Suprapubic skin (tissue), 4 donors: ENCODE results near the gene PSTPIP1. TPM values are rescaled to one million over a fixed set of nuclear protein-coding genes. Genes with fewer than 3 reads are reported as not detected.

Experiments
- DNase-seq, 2 donors: peaks; one replicate each; pipeline ENCODE4 v3.0.0-alpha.2; 2019; ENCODE audit warnings: low spot score in 2 of 2
- H3K27ac ChIP-seq: fragments of 200-600 bp; sonication (generic); one replicate; pipeline ENCODE4 v1.5.1; 2019
- H3K27me3 ChIP-seq: fragments of 200-600 bp; sonication (generic); one replicate; pipeline ENCODE4 v1.5.1; 2019
- H3K36me3 ChIP-seq: fragments of 200-600 bp; sonication (generic); one replicate; pipeline ENCODE4 v1.5.1; 2019
- H3K4me1 ChIP-seq: fragments of 200-600 bp; sonication (generic); one replicate; pipeline ENCODE4 v1.5.1; 2019
- H3K4me3 ChIP-seq: fragments of 200-600 bp; sonication (generic); one replicate; pipeline ENCODE4 v1.5.1; 2019; ENCODE audit warnings: mild to moderate bottlenecking
- H3K9me3 ChIP-seq: fragments of 200-600 bp; sonication (generic); one replicate; pipeline ENCODE4 v1.5.1; 2019
- EP300 ChIP-seq: sonication (generic); formaldehyde crosslinking; IDR thresholded peaks from one replicate; pipeline ENCODE4 v1.6.1; 2017; ENCODE audit warnings: antibody characterized with exemption
- POLR2A ChIP-seq, 2 donors: fragments of 450-650 bp; IDR thresholded peaks; one replicate each; pipeline ENCODE4 v1.6.1; 2017; ENCODE audit warnings: antibody characterized with exemption in 2 of 2, mild to moderate bottlenecking in 2 of 2, moderate library complexity in 2 of 2
- POLR2AphosphoS5 ChIP-seq, 3 donors: sonication (generic); formaldehyde crosslinking; IDR thresholded peaks; one replicate each; pipeline ENCODE4 v1.6.1; 2017; ENCODE audit warnings: antibody characterized with exemption in 3 of 3
- WGBS: methylation state at CpG from one replicate; pipeline ENCODE4 v1.1.5; 2018; 5-methylcytosine and 5-hydroxymethylcytosine counted together
- total RNA-seq, 4 donors: library from RNA; depleted of rRNA; stranded (reverse); fragments of >200 nt; gene quantifications; one replicate each; pipeline ENCODE4 v1.1.0, GENCODE V29; 2016
- TF ChIP-seq, protein P1 (sequence below), 2 donors: fragments of 200-600 bp in 1 of 2; fragments of 450-650 bp in 1 of 2; sonication (generic) in 1 of 2; IDR thresholded peaks; one replicate each; pipeline ENCODE4 v1.5.1; 2016 to 2019; ENCODE audit warnings: antibody characterized with exemption in 2 of 2, mild to moderate bottlenecking in 1 of 2, moderate library complexity in 1 of 2

Gene PSTPIP1
- total RNA-seq, 4 donors from 2014 or later: 1.9 to 5.9 (median 2.6) TPM

DNA sequence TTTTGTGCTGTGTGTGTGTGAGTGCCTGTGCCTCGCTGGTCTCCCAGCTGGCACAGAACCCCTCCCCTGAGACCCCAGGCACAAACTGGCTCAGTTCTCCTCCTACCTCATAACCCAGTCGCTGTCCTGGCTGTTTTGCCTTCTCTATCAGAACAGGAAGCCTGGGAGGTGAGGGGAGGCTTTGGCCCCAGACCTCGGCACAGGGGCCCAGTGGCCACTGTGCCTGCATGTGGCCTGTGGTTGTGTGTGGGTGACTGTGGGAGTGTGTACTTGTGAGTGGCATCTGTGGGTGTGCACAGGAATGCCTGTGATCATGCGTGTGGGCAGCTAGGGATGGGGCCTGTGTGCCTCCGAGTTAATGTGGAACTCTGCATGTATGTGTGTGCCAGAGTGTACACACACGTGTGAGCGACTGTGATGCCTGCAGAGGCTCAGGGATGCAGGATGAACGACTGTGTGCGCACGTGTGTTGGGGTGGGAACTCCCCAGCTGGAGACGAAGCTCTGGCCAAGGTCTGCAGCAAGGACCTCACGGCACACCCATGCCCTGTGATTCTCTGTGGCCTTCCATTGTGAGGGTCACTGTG is 32.3 kb downstream of the PSTPIP1 start:
- TF ChIP-seq POLR2AphosphoS5 (IDR thresholded peaks at IDR 0.05) (no peak), POLR2A (IDR thresholded peaks at IDR 0.05) (no peak), EP300 (no peak)
- TF ChIP-seq, protein P1, sequence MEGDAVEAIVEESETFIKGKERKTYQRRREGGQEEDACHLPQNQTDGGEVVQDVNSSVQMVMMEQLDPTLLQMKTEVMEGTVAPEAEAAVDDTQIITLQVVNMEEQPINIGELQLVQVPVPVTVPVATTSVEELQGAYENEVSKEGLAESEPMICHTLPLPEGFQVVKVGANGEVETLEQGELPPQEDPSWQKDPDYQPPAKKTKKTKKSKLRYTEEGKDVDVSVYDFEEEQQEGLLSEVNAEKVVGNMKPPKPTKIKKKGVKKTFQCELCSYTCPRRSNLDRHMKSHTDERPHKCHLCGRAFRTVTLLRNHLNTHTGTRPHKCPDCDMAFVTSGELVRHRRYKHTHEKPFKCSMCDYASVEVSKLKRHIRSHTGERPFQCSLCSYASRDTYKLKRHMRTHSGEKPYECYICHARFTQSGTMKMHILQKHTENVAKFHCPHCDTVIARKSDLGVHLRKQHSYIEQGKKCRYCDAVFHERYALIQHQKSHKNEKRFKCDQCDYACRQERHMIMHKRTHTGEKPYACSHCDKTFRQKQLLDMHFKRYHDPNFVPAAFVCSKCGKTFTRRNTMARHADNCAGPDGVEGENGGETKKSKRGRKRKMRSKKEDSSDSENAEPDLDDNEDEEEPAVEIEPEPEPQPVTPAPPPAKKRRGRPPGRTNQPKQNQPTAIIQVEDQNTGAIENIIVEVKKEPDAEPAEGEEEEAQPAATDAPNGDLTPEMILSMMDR (IDR thresholded peaks at IDR 0.05): no peak
- Histone ChIP-seq H3K27ac (no peak overlapping the region), H3K36me3 (no peaks in the 10 kb centered on the region), H3K4me1 (peaks cover 11% of the 10 kb centered on the region), H3K9me3 (no peaks in the 10 kb centered on the region), H3K4me3 (no peak overlapping the region), H3K27me3 (no peaks in the 10 kb centered on the region)
- WGBS: 82% methylated on average over 11 of the region's 12 CpGs
- DNase-seq: peak; percentile 26 to 50

DNA sequence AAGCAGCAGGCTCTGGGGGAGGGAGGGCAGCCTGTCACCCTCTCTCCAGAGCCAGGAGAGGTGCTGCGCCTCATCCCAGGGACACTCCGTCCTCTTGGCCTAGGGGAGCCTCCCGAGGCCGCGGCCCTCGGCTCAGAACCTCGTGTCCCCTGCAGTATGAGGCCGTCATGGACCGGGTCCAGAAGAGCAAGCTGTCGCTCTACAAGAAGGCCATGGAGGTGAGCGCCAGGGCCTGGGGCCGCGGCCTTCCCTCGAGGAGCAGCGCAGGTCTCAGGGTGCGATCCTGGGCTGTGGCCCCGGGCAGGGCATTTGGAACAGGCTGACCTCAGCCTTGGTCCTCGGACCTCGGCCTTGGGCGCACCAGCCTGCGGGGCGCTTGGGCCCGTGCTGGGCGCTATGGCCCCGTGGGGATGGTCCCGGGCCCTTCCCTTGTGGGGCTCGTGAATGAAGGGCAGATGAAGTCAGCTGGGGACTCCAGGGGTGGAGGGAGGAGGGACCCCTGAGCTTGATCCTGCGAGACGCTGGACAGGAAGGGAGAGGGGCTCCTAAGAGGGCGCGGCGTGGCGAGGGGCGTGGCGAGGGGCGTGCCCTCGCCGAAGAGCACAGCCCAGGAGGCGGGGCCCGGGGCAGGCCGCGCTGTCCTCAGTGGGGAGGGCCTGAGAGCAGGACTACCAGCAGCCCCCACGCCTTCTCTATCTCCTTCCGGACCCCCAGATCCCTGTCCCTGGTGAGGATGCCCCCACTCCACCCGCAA is 32.9 kb downstream of the PSTPIP1 start:
- Histone ChIP-seq H3K4me3 (no peak overlapping the region), H3K27ac (no peak overlapping the region), H3K36me3 (no peaks in the 10 kb centered on the region), H3K9me3 (no peaks in the 10 kb centered on the region), H3K27me3 (no peaks in the 10 kb centered on the region), H3K4me1 (peaks cover 11% of the 10 kb centered on the region)
- TF ChIP-seq POLR2A (IDR thresholded peaks at IDR 0.05): no peak
- TF ChIP-seq, protein P1 (IDR thresholded peaks at IDR 0.05): no peak
- no peak for TF ChIP-seq EP300
- TF ChIP-seq POLR2AphosphoS5 (IDR thresholded peaks at IDR 0.05): no peak
- 68% methylated on average over 15 of the region's 45 CpGs for WGBS
- DNase-seq: peak; percentile 57 to 69

DNA sequence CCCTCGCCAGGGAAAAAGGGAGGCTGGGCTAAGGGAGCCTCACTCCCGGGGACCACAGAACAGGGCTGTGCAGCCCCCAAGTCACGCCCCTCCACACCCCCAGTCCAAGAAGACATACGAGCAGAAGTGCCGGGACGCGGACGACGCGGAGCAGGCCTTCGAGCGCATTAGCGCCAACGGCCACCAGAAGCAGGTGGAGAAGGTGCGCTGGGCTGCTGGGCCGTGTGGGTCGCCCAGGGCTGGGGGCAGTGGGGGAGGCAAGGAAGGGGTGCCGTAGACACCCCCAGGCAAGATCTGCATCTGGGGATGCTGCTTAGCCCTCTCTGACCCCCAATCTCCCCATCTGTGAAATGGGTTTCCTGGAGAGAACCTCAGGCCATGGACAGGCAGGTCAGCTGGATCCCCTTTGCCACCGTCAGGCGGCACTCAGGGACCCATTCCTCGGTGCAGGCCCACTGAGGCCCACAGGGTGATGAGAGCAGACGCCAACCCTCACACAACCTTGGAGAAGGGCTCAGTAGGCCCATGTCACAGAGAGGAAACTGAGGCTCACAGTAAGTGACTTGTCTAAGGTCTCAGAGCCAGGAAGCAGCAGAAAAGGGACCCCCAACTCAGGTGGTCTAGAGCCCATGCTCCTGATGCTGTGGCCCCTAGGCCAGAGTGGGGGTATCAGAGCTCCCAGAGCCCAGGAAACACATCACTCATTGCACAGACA is 33.7 kb downstream of the PSTPIP1 start:
- Histone ChIP-seq H3K27ac (no peak overlapping the region), H3K4me1 (peaks cover 11% of the 10 kb centered on the region), H3K9me3 (no peaks in the 10 kb centered on the region), H3K27me3 (no peaks in the 10 kb centered on the region), H3K36me3 (no peaks in the 10 kb centered on the region), H3K4me3 (no peak overlapping the region)
- DNase-seq: peak; percentile 52 to 63
- TF ChIP-seq EP300 (no peak), POLR2A (IDR thresholded peaks at IDR 0.05) (no peak), POLR2AphosphoS5 (IDR thresholded peaks at IDR 0.05) (no peak)
- TF ChIP-seq, protein P1 (IDR thresholded peaks at IDR 0.05): no peak
- WGBS: 68% methylated on average over 17 of the region's 22 CpGs

DNA sequence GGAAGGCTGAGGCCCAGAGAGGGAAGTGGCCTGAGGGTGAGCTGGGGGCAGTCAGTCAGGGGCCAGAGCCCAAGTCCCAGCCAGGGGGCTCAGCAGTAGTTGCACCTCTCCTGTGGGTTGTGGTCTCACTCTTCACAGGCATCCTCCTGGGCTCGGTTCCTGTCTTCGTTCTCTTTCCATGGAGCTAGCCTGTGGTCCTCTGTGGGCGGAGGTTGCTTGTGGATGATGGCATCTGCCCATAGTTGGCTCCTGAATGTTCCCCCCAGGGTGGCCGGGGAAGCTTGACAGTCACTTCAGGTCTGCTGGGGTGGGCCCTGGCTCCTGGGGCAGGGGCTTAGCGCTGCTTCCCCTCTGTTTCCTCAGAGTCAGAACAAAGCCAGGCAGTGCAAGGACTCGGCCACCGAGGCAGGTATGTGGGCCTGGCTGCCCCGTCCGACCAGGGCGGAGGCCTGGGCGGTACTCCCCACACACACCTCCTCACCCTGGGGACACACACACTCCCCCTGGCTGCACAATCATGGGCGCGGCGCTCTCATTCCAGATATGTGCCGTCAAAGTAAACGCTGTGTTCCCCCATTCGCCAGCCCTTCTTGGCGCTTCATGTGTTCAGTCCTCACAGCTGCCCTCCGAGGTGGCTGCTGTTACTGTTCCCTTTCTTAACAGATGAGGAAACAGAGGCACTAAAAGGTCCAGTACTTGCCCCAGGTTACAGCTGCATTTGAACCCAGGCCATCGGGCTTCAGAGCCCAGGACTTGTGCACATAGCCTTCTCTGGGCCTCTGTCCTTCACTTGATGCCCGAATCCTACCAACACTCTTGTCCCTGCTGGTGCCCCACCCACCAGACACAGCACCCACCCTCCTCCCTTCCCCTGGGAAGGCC is 34.5 kb downstream of the PSTPIP1 start:
- TF ChIP-seq, protein P1 (IDR thresholded peaks at IDR 0.05): no peak
- TF ChIP-seq POLR2A (IDR thresholded peaks at IDR 0.05): no peak
- no peak for TF ChIP-seq POLR2AphosphoS5 (IDR thresholded peaks at IDR 0.05)
- no peak for TF ChIP-seq EP300
- peaks cover 11% of the 10 kb centered on the region for H3K4me1 ChIP-seq
- DNase-seq: peak; percentile 55 to 71
- H3K27ac ChIP-seq: no peak overlapping the region
- no peaks in the 10 kb centered on the region for H3K36me3 ChIP-seq
- no peaks in the 10 kb centered on the region for H3K27me3 ChIP-seq
- H3K4me3 ChIP-seq: no peak overlapping the region
- no peaks in the 10 kb centered on the region for H3K9me3 ChIP-seq
- WGBS: 82% methylated on average over 18 of the region's 21 CpGs
